HG03575 (cell line): ENCODE data around the gene DEPDC7.
A peak's percentile ranks its signal among the peaks of the same experiment; 100 is the strongest.
"Not testable (repeated sequence)": the region's sequence is repeated elsewhere in the genome, so short reads cannot be mapped to it uniquely, and the experiment has no call there.

Experiments used
- ATAC-seq: cut with Tn5 transposase; IDR thresholded peaks from one replicate; pipeline ENCODE4 v1.9.1; 2021; ENCODE audit not compliant: unreplicated experiment, insufficient number of reproducible peaks, low FRiP score; ENCODE audit errors: extremely low read depth

Gene DEPDC7

GRCh38 chr11:33049565-33050408 lies 34.1 kb downstream of the DEPDC7 start:
- ATAC-seq = not testable (repeated sequence)

- ATAC-seq = no peak
Measured at GRCh38 chr11:33052231-33052630, 36.6 kb downstream of the DEPDC7 start.

GRCh38 chr11:33055375-33055774 lies 39.7 kb downstream of the DEPDC7 start:
- ATAC-seq = no peak

- no peak for ATAC-seq
Measured at GRCh38 chr11:33057284-33057683, 41.6 kb downstream of the DEPDC7 start.

- ATAC-seq = no peak
Measured at GRCh38 chr11:33059331-33060007, 43.8 kb downstream of the DEPDC7 start.

GRCh38 chr11:33060271-33060670 lies 44.6 kb downstream of the DEPDC7 start:
- no peak for ATAC-seq

GRCh38 chr11:33062137-33062536 lies 46.5 kb downstream of the DEPDC7 start:
- ATAC-seq = no peak

- ATAC-seq = peak; percentile 58
Measured at GRCh38 chr11:33063326-33063881, 47.7 kb downstream of the DEPDC7 start.

GRCh38 chr11:33064033-33064825 lies 48.6 kb downstream of the DEPDC7 start:
- no peak for ATAC-seq

GRCh38 chr11:33064866-33065265 lies 49.2 kb downstream of the DEPDC7 start:
- no peak for ATAC-seq

- ATAC-seq = no peak
Measured at GRCh38 chr11:33065445-33066178, 49.9 kb downstream of the DEPDC7 start.

GRCh38 chr11:33067294-33067693 lies 51.6 kb downstream of the DEPDC7 start:
- ATAC-seq = no peak

- no peak for ATAC-seq
Measured at GRCh38 chr11:33068611-33069340, 53.1 kb downstream of the DEPDC7 start.

GRCh38 chr11:33072465-33072864 lies 56.8 kb downstream of the DEPDC7 start:
- ATAC-seq = no peak
